GM19035 (cell line): ENCODE results near the gene TNRC6C.

Experiments
- ATAC-seq: cut with Tn5 transposase; IDR thresholded peaks from one replicate; pipeline ENCODE4 v1.9.1; 2021; ENCODE audit not compliant: unreplicated experiment

Gene TNRC6C, protein sequence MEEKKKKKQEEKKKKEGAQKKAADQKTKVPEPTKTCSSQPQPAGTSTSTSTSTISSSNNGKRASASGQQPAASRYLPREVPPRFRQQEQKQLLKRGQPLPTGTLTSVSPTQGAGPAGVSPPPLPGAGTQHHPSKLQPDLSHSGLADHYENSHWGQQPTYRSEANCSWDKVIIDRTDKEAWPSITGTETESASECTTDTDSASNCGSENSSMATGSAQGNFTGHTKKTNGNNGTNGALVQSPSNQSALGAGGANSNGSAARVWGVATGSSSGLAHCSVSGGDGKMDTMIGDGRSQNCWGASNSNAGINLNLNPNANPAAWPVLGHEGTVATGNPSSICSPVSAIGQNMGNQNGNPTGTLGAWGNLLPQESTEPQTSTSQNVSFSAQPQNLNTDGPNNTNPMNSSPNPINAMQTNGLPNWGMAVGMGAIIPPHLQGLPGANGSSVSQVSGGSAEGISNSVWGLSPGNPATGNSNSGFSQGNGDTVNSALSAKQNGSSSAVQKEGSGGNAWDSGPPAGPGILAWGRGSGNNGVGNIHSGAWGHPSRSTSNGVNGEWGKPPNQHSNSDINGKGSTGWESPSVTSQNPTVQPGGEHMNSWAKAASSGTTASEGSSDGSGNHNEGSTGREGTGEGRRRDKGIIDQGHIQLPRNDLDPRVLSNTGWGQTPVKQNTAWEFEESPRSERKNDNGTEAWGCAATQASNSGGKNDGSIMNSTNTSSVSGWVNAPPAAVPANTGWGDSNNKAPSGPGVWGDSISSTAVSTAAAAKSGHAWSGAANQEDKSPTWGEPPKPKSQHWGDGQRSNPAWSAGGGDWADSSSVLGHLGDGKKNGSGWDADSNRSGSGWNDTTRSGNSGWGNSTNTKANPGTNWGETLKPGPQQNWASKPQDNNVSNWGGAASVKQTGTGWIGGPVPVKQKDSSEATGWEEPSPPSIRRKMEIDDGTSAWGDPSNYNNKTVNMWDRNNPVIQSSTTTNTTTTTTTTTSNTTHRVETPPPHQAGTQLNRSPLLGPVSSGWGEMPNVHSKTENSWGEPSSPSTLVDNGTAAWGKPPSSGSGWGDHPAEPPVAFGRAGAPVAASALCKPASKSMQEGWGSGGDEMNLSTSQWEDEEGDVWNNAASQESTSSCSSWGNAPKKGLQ (N-terminal part only)

GRCh38 chr17:77957857-77958715 lies at the start of gene TNRC6C:
Gene TNRC6C, plus strand, starts transcription at chr17:77958703. Its CDS starts 45,504 bp downstream, at chr17:78004207.
- peak; percentile 81 for ATAC-seq

- ATAC-seq = no peak
These were observed 49.3 kb upstream of the TNRC6C start for GRCh38 chr17:77909236-77909635.

DNA sequence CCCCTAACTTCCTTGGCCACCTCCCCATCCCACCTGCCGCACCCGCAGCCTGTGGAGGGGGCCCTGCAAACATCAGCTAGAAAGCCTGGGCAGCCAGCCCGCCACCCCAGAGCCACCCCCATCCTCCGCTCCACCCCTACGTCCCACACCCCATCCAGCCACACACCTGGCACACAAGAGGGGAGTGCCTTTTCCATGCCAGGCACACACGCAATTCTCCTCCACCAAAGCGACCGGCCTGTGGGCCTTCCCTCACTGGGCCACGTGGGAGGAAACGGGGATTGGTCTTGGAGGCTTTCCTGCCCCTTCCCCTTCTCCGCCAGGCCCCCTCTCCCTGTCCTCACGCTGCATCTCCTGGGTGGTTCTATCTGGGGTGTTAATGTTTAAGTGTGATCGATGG lies 48.7 kb upstream of the TNRC6C start:
- ATAC-seq = no peak

DNA sequence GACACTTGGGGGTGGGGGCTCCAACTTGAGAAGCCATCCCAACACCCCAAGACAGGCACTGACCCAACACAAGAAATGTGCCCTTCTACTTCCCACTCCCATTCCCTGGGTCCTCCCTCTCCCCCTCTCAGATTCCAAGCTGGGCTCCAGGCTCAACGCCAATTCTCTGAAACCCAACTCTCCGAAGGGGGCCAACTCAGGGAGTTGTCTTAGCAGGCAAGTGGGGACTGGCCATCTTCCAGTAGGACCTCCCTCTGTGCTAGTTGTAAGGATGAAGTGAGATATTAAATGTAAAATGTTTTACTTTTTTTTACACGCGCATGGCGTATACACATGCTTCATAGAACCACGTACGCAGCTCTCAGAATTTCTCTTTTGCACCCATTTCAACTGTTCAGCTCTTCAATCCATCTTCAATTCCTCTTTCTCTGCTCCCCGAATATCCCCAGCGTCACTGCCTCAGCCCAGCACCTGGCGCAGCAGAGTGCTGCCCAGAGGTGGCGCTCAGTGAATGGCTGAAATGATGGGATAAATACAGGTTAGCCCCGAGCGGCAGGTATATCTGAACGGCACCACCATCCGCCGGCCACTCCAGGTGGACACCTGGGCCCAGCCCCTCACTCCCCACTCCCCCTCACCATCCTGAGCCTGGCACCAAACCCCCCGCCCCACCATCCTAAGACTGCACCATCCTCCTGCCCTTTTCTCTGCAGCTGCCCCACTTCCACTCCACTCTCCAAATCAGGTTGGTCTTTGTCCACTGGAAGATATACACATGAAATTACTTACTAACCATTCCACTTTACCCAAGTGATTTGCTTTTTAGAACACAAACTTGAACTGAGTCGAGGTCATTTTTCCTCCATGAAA lies 43.9 kb upstream of the TNRC6C start:
- ATAC-seq = no peak

GRCh38 chr17:77915594-77916021 lies 42.9 kb upstream of the TNRC6C start:
- ATAC-seq = no peak

- no peak for ATAC-seq
These were observed 42.2 kb upstream of the TNRC6C start for GRCh38 chr17:77916264-77916663.

GRCh38 chr17:77916703-77917481 lies 41.6 kb upstream of the TNRC6C start:
- ATAC-seq = no peak

DNA sequence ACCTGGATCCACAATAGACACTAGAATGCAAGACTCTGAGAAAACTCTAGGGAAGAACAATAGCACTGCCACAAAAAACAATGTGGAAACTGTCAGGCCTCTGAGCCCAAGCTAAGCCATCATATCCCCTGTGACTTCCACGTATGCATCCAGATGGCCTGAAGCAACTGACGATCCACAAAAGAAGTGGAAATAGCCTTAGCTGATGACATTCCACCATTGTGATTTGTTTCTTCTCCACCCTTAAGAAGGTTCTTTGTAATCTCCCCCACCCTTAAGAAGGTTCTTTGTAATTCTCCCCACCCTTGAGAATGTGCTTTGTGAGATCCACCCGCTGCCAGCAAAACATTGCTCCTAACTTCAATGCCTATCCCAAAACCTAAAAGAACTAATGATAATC lies 39.2 kb upstream of the TNRC6C start:
- ATAC-seq = no peak

DNA sequence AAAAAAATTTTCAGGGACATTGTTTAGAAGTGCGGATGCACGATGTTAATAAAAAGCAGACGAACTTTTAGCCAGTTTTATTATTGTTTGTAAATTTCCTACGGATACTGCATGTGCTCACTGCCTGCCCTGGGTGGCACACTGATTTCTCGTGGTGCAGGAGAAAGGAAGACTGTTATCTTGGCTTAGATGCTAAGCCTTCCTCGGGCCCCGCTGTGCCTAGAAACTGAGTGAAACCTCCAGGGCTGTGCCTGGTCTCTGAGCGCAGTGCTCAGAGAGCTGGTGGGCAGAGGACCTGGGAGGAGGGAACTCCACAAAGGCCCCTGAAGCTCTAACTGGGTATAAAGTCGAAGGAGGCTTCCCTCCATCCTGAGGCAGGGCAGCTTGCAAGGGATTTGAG lies 35.4 kb upstream of the TNRC6C start:
- ATAC-seq = no peak

- no peak for ATAC-seq
These were observed 34.6 kb upstream of the TNRC6C start for GRCh38 chr17:77923776-77924513.

GRCh38 chr17:77924757-77925336 lies 33.7 kb upstream of the TNRC6C start:
- ATAC-seq = no peak

DNA sequence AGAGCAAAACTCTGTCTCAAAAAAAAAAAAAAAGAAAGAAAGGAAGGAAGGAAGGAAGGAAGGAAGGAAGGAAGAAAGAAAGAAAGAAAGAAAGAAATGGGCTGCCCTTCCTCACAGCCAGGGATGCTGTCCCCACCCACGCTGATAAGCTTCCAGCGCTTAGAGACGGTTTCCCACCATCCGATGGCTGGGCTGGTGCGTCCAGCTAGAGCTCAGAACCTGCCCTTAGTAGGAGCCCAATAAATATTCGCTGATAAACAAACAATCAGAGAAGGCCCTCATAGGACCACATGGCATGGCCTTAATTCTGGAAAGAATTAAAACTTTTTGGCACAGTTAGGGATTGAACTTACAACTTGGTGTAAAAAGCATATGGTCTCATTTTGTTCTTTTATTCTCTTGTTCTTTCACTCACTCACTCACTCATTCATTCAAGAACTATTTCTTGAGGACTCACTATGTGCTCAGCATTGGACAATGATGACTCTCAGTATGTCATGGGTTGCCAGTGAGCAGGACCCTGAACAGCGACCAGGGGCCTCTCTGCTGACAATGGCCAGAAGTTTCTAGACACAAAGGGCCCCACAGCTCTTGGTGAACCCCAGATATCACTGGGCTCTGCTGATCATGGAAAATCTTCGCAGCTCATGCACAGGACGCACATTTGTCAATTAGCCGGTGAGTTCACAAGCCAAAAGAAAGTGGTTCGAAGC lies 32.5 kb upstream of the TNRC6C start:
- no peak for ATAC-seq

DNA sequence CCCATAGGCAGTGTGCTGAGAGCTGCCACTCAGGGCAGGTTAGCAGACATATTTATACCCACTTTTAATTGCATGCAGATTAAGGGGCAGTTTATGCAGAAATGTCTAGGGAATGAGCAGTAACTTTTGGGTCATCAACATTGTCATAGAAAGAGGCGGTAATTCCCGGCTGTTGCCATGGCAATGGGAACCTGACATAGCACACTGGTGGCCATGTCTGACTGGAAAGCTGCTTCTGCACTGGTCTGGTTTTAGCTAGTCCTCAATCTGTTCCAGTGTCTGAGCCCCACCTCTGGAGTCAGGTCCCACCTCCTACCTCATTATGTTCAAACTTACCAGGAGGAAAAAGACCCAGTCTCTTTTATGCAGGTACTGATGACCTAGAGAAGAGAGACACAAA lies 31.5 kb upstream of the TNRC6C start:
- no peak for ATAC-seq

- no peak for ATAC-seq
These were observed 30.6 kb upstream of the TNRC6C start for GRCh38 chr17:77927777-77928518.

DNA sequence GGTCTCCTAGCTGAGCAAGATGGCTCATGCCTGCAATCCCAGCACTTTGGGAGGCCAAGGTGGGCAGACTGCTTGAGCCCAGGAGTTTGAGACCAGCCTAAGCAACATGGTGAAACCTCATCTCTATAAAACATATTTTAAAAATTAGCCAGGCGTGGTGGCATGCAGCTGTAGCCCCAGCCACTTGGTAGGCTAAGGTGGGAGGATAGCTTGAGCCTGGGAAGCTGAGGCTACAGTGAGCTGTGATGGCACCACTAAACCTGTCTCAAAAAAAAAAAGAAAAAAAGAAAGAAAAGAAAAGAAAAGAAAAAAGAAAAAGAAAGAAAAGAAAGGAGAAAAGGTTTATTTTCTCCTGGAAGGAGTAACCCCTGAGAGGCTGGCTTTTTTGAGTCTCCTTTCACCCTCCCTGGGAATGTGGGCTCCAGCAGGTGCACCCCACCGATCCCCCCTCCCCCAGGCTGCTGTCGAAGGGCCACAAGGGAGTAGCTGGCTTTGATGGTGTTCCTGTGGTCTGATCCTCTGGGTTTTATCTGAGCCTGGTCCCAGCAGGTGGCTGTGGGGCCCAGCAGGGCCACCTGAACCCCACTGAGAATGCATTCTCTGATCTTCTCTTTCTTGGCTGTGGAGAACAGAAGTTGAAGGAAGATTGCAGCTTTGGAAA lies 29.9 kb upstream of the TNRC6C start:
- ATAC-seq = no peak

DNA sequence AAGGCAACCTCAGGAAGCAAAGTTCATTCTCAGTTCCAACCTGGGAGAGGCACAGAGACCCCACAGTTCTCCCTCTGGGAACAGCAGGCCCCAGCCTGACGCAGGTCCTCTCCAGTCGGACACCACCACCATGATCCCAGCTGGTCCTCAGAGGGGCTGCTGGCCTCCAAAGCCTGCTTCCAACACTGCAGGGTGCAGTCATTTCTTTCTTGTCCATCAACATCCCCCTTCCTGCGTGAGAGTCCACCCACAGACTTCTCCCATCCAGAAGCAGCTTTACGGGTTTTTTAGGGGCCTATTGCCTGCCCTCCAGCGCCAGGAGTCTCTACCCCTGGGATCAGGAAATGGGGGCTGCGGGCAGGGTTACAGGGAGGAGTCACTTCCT lies 29.3 kb upstream of the TNRC6C start:
- no peak for ATAC-seq
